K562 (cell line): ENCODE data around the gene HEMGN. TPM values are rescaled to one million over a fixed set of nuclear protein-coding genes. Genes with fewer than 3 reads are reported as not detected.

Source experiments
- CHD7 ChIP-seq: fragments of 200-600 bp; sonication (generic); IDR thresholded peaks from one replicate; pipeline ENCODE4 v1.6.1; 2012; ENCODE audit warnings: mild to moderate bottlenecking, low read depth, low read length, inconsistent platforms
- MEF2A ChIP-seq: IDR thresholded peaks from 2 replicates; pipeline ENCODE4 v1.6.1; 2011; ENCODE audit warnings: low read depth, mild to moderate bottlenecking, low read length, moderate library complexity; ENCODE audit not compliant: control insufficient read depth
- NELFE ChIP-seq: IDR thresholded peaks from 2 replicates; pipeline ENCODE4 v1.6.1; 2011; ENCODE audit warnings: mild to moderate bottlenecking; ENCODE audit not compliant: insufficient read depth, insufficient read length
- TFE3 ChIP-seq: fragments of 450-650 bp; formaldehyde crosslinking; IDR thresholded peaks from 2 replicates; pipeline ENCODE4 v1.4.0; 2020; ENCODE audit warnings: mild to moderate bottlenecking, mixed read lengths
- ZNF584 ChIP-seq: fragments of 200-800 bp; sonication (Bioruptor generic); IDR thresholded peaks from 2 replicates; pipeline ENCODE4 v1.6.1; 2016; ENCODE audit warnings: low read depth, mild to moderate bottlenecking, missing genetic modification characterization, missing compliant biosample characterization
- ZNF592 ChIP-seq: fragments of 450-650 bp; IDR thresholded peaks from 2 replicates; pipeline ENCODE4 v1.6.1; 2017; ENCODE audit warnings: antibody characterized with exemption, mild to moderate bottlenecking
- ZNF655 ChIP-seq: fragments of 250-450 bp; sonication (Bioruptor Pico); IDR thresholded peaks from 2 replicates; pipeline ENCODE4 v1.5.0; 2021
- polyA plus RNA-seq, 8 experiments: library from polyadenylated mRNA; depleted of rRNA in 4 of 8; stranded (reverse) in 5 of 8; unstranded in 3 of 8; fragments of >200 nt; fragmentation: Nextera tagmentation in 2 of 8; fragmentation: Illumina TruSeq in 1 of 8; extraction: Ambion mirVana in 2 of 8; extraction: Trizol in 1 of 8; gene quantifications; 2 replicates each; pipeline versions ENCODE4 v1.2.1 to v1.2.3, GENCODE V29; 2011 to 2014; ENCODE audit warnings: inconsistent platforms in 1 of 8, missing spikeins in 1 of 8
- total RNA-seq, 7 experiments: library from RNA; depleted of rRNA in 6 of 7; stranded (reverse); fragments of >200 nt in 6 of 7; fragmentation: Illumina TruSeq in 2 of 7; extraction: Trizol in 2 of 7; gene quantifications; 2 replicates each; pipeline versions ENCODE4 v1.2.1 to v1.2.3, GENCODE V29; 2011 to 2021; ENCODE audit warnings: low replicate concordance in 1 of 7

HEMGN gene
- total and polyA plus RNA-seq, 9 of the 15 experiments (the other 6 are each of a cell fraction or from before 2014, with no cell fraction given), result 56.3 to 258 (median 137) TPM

- no peak for TF ChIP-seq CHD7
- TF ChIP-seq ZNF655, result 0 out of 2 replicates have a peak, but pooled peaks have one; percentile 64
- TF ChIP-seq NELFE, result no peak
- peak; percentile 87 for TF ChIP-seq ZNF592
- TF ChIP-seq ZNF584 (CRISPR knock-in tag), result peak; percentile 95
- peak; percentile 99 for TF ChIP-seq TFE3 (CRISPR knock-in tag)
- TF ChIP-seq MEF2A, result no peak; the same call in none of the 2 replicates
Measured at GRCh38 chr9:97921959-97922724, 15.8 kb downstream of the HEMGN start, which contains the start of gene TRMO (continued).
